ENCODE measurements around the gene BROX. TPM values are rescaled to one million over a fixed set of nuclear protein-coding genes. Genes with fewer than 3 reads are reported as not detected.

Gene BROX
- polyA plus RNA-seq, 1 of the 3 experiments (the other 2 are of a cell fraction): 3.8 TPM

GRCh38 chr1:222728746-222729145, 16.4 kb downstream of the BROX start:
- Histone ChIP-seq H3K9me3 (no peaks in the 10 kb centered on the region), H3K36me3 (replicated peaks in 1 of 2; ENCODE audit: control insufficient read depth in 1 of 2, insufficient read depth in 2 of 2, low read length in 1 of 2) (peaks cover 86 to 93% of the 10 kb centered on the region in 2 experiments), H4K20me1 (ENCODE audit: insufficient read depth) (no peaks in the 10 kb centered on the region), H3K9ac (no peak overlapping the region), H3K79me2 (ENCODE audit: insufficient read depth) (no peaks in the 10 kb centered on the region), H3K27ac (ENCODE audit: low read depth in 2 of 2, low read length in 1 of 2) (no peak overlapping the region), H3K4me3 (ENCODE audit: low read depth in 2 of 2, low read length in 1 of 2) (no peak overlapping the region), H3K9me2 (no peaks in the 10 kb centered on the region), H3K4me1 (ENCODE audit: control insufficient read depth in 1 of 2, insufficient read depth in 2 of 2, low read depth in 1 of 2, low read length in 1 of 2) (no peaks in the 10 kb centered on the region), H3K27me3 (ENCODE audit: insufficient read depth) (no peaks in the 10 kb centered on the region), H3F3A (replicated peaks; ENCODE audit: insufficient read depth) (no peaks in the 10 kb centered on the region), H2AFZ (ENCODE audit: low read depth) (no peak overlapping the region), H3K4me2 (no peak overlapping the region)
- no peak for DNase-seq
- 56% methylated on average over 1 of the region's 1 CpG for WGBS (ENCODE audit: low lambda C conversion rate)
- TF ChIP-seq MEF2A (IDR thresholded peaks at IDR 0.05; ENCODE audit: borderline replicate concordance, low read depth) (no peak), CHD2 (IDR thresholded peaks at IDR 0.05; ENCODE audit: low read length, partially characterized antibody) (no peak), NRF1 (IDR thresholded peaks at IDR 0.05; ENCODE audit: low read depth, low read length) (no peak), ELF1 (IDR thresholded peaks at IDR 0.05) (no peak), SMC3 (IDR thresholded peaks at IDR 0.05; ENCODE audit: low read depth, low read length) (no peak), REST (IDR thresholded peaks at IDR 0.05; ENCODE audit: low read depth, low read length) (no peak), GABPA (IDR thresholded peaks at IDR 0.05; ENCODE audit: low read depth) (no peak), GATA2 (CRISPR knock-in tag; IDR thresholded peaks at IDR 0.05) (no peak), FOXM1 (IDR thresholded peaks at IDR 0.05; ENCODE audit: low read depth) (no peak), TAF1 (IDR thresholded peaks at IDR 0.05; ENCODE audit: borderline replicate concordance, low read depth, low read length) (no peak), NFIC (IDR thresholded peaks at IDR 0.05; ENCODE audit: borderline replicate concordance) (no peak), POLR2AphosphoS5 (IDR thresholded peaks at IDR 0.05; ENCODE audit: low read depth, low read length) (no peak), ZBTB33 (IDR thresholded peaks at IDR 0.05; ENCODE audit: borderline replicate concordance, low read depth) (no peak), FOSL2 (IDR thresholded peaks at IDR 0.05; ENCODE audit: borderline replicate concordance, low read depth) (no peak), FOXJ3 (CRISPR knock-in tag; IDR thresholded peaks at IDR 0.05) (no peak), PBX3 (IDR thresholded peaks at IDR 0.05) (no peak), USF1 (IDR thresholded peaks at IDR 0.05; ENCODE audit: borderline replicate concordance, low read depth) (no peak)
- POLR2A ChIA-PET: no interaction called here
- CTCF ChIA-PET: no interaction called here

Data from SK-N-SH (cell line).